Hematopoietic multipotent progenitor cell treated with erythropoietin and hydrocortisone succinate and interleukin-3 and kit ligand, for 6 days (in vitro differentiated cells): ENCODE measurements around the gene LRP5.

ENCODE experiments used
- DNase-seq: peaks from one replicate; pipeline ENCODE4 v3.0.0-alpha.2; 2015

The LRP5 gene

DNA sequence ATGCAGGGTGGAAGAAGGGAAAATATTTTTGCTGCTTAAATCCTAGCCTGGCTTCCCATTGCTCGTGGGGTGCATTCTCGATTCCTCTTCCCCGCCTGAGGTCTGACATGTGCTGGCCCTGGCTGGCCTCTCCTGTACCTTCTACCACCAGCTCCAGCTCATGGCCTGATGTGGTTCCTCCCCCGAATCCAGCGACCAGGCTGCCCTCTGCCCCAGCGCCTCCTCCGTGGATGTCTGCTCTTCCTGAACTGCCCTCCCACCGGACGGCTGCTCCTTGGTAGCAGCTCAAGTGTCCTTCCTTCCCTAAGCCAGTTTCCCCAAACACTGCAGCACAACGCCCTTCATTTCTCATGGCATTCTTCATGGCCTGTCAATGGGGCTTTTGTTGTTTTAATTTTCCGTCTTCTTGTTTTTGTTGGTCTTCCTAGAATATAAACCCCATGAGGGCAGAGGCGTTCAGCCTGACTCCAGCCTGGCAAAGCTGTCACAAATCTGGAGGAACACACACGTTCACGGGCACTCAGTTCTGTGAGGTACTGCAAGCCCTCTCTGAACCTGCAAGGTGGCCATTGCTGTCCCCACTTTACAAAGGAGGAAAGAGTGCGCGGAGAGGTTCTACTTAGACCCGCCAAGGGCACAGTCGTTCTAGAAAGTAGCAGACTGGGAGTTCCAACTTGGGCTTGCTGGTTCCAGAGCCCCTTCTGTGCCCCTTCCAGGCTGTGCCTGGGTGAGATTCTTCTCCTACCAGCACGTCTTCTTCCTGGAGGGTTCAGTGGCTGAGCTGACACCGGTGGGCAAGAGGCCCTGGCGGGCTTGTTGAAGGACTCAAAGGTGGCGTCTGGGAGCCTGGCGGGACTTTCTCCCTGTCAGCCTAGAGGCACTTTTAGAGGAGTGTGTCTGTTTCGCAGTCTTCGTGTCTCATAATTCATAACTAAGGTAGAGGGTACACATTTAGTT is 953 bp upstream of the LRP5 start:
- no peak for DNase-seq

DNA sequence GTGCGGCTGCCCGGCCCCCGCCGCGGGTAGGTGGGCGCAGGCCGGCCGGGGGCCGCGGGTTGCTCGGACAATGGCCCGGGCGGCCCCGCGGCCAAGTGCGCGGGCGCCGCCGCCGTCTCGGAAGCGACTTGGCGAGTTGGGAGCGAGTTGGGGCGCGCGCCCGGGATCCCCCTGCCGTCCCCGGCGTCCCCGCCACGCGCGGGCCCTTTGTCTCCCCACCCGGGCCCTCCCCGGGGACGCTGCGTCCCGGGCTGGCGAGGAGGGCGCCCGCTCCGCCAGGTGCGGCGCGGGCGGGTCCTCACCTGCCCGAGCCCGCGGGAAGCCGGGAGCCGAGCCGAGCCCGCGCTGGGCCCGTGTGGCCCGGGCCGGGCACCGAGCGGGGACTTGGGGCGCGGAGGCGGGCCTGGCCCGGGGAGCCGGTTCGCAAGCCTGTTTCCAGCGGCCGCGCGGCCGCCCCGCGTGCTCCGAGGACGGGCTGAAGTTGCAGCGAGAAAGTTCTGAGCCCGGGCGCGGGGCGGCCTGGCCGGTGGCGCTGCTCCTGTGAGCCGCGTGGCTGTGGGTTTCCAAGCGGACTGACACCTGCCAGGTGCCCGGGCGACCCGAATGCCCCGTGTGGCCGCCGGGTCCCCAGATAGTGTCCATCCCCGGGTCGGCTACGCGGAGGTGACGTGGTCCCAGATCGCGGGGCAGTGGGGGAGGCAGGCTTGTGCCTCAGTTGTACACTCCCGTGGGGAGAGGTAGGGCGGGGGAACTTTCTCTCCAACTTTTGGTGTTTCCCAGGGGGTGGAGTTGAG is 586 bp downstream of the LRP5 start:
- peak; percentile 40 for DNase-seq

DNA sequence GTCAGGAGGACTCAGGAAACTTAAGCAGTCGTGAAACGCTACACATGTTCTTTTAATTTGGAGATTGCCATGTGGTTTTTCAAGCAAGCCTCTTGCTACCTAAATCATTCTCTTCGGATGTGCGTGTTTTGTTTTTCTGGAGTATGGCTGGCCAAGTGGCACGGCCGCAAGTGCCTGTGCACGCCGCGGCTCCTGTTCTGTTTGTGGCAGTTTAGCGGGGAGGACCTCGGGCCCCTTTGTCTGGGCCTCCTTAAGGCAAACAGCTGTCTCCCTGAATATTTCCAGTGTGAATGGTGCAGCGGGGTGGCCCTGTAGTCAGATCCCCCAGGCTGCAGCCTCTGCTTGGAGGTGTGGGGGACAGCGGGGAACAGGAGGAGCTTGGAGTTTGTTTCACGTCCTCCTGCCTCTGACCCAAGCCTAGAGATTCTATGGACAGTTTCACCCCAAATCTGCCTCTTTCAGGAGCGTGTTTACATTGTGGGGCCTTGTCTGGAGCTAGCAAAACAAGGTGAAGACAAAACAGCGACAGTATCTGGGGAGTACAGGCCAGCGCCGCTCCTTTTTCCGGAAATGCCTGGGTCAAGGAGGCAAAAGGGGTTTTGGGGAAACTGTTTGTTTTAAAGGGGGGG is 1.3 kb downstream of the LRP5 start:
- DNase-seq = peak; percentile 54

DNA sequence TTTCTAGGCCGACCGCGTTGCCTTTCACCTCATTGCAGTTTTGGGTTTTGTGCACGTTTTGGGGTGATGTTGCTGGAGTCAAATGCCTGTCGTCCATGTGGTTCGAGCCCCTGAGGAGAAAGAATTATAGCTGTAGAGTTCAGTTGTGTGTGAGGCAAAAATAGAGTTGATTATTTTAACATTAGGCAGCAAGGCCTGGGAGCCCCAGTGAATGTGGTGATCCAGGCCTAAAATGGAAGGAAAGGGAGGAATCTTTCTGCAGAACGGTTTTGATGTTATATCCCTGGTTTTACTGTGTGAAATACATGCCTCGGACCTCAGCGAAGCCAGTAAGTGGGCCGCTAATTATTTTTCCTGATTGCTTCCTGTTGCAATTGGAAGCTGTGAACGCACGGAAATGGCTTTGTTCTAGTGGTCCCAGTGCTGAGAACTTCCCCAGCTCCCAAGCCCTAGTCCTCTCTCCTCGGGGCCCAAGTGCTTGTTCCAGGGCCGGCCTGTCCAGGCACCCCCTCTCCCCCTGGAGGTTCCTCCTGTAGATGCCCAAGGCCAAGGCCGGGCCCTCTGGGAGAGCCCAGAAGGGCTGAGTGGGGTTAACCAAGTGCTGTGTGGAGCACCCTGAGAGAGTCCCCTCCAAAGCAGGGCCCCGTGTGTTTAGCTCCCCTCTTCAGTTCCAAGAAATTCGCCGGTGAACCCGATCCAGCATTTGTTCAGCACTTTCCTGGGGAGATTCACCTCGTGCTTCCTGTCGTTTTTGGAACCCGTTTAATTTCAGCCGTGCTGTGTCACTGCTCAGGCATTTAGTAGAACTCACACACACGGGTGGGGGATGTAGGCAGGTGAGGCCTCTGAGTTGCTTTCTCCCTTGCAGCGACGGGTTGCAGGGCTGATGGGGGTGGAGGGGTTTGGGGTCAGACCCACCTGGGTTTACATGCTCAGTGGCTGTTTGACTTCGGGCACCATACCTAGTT is 2.1 kb downstream of the LRP5 start:
- peak; percentile 52 for DNase-seq

DNA sequence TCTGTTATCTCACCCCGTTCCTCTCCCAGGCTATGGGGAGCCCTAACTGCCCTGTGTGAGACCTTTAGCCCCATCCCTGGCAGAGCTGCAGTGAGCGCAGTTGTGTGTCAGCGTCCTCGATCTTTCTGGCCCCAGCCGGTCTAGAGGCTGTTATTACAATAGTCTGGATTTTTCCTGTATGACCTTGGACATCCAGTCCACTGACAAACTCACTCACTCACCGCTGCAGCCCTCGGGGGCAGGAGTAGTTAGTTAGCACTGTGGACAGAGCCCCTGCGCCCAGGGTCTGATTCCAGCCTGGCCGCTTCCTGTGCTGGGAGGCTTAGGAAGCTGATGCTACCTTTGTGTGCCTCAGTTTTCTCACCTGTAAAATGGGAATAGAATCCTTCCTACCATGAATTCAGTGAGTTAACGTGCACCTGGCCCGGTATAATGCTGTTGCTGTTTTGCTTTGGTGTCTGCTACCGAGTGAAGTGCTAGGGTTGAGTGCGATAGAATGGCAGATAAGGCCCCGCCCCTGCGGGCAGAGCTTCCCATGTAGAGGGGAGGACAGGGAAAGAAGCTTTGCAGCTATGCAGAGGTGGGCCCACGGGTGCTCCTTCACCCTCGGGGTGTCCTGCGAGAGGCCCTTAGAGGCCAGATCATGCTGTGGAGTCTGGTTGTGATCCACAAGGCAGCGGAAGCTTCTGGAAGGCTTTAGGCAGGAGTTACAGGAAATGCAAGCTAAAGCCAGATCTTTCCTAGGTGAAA is 3.0 kb downstream of the LRP5 start:
- DNase-seq = peak; percentile 61

DNA sequence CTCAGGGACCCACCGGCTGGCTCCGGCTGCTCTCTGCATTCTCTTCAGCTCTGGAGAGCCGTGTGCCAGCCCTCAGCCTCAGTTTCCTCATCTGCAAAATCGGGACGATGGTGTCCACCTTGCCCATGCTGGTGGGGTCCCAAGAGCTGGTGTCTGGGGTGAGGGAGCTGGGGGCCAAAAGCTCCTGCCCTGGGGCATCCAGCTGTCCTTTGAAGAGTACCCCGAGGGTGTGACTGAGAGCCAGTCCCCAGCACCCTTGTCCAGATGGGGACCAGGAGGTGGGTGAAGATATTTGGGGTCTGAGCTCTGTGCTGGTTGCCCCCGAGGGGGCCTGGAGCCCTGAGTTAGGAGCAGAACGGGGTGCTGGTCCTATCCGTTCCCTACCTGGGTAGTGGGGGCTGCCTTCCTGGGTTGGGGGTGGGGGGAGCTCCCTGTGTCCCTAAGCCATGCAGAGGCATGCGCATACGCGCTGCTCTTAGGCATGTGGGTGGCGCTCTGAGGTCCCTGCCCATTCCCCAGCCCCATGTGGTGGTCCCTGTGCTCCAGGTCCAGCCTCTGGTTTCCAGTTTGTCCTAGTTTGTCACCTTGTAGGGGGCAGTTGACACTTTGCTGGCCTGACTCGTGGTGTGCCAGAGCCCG is 4.9 kb downstream of the LRP5 start:
- no peak for DNase-seq

DNA sequence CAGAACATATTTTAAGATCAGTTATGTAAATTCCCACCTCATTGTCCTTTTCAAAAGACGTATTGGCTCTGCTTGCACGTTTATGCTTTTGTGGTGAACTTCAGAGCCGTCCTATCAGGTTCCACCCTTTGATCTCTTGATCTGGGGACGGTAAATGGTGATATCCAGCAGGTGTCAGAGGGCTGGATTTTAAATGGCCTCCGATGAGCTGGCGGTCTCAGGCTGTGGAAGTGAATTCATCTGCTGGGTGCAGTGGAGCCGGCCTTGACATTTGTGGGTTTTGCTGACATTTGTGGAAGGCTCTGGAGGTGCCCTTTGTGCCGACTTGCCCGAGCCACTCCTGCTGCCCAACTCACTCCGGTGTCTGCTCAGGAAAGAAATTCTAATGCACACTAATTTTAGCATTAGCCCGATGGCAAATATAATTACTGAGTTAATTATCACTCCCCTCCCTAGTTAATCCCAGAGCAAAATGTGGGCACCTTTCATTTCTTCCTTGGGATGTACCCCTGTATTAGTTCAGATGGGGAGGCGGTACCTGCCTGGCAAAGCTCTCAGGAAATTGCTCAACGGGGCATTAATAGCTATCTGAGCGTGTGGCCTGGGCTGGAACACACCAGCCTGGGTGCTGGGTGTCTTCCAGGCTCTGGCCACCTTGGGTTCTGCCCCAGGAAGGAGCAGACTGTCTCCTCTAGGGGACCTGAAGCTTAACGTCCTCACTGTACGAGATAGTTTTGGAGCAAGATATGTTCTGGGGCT is 9.1 kb downstream of the LRP5 start:
- no peak for DNase-seq

DNA sequence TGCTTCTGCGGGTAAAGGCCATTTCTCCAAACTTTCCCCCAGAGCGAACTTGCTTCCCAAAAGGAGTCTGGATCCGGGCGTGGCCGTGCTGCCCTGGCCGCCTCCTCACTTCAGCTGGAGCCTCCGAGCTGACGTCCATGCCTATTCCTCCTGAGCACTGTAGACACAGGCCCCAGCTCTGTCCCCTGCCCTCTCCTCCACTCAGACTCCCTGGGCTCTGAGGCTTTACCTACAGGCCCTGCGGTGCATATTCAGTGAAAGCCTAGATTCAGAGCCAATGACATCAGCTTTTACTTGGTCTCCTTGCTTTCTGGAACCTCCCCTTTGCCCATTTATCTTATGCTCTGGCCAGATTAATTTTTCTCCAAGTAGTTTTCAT is 9.7 kb downstream of the LRP5 start:
- no peak for DNase-seq

DNA sequence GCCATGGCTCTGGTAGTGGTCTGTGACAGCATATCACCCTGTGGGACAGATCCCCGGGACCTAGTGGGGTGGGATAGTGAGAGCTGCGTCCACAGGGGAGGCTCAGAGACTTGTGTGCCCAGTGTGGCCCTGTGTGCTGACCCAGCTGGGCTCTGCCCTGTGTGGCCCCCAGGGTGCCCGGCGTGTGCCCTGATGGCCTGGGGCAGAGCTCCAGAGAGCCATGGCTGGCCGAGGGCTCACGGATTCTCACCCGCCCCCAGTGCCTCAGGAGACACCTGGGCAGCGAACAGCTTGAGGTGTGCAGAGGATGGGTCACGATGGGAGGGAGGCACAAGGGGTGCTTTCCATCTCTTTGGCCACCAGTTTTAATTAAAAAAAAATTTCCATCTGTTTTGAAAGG is 11.8 kb downstream of the LRP5 start:
- no peak for DNase-seq

DNA sequence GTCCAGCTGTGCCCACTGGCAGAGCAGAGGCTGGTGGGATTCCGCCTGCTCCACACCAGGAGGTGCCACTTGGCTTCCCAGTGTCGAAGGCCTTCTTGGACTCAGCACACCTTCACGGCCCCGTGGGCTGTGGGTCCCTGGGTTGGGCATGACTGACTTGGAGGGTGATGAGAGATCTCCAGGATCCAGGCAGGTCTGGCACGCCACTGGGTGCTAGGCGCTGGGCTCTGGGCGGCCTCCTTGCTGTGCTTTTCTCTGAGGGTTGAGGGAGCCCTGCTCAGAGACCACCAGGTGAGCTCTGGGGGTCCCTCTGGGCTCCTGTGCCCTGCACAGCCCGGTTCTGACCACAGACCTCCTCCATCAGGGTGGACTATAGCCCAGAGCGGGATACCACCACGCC is 12.3 kb downstream of the LRP5 start:
- no peak for DNase-seq

DNA sequence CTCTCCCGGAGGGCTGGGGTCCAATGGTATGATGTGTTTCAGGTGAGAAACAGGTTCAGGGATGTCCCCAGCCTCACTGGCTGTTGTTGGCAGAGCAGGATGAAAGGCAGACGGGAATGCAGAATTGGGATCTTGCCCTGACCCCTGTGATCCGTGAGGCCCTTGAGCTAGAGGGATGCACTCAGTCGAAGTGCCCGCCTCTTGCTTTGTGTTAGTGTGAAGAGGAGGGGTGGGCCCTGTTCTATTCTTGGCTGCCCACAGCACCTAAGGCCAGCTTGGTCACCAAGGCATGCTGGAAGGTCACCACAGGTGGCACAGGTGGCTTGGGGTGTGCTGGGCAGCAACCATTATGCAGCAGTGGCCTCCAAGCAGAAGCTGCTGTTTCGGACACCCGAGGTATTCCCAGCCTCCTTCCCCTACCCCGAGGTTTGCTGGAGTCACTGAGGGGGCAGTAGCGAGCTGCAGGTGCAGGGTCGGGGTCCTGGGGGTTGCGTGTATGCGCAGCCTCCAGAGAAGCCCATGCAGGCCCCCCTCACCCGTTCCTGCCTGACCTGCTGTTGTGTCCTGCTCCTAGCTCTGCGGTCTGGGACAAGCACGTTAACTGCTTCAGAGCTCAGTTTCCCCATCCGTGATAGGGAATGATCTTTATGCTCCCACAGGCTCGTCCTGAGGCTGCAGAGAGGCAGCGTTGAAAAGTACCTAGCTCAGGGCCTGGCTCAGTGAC is 13.0 kb downstream of the LRP5 start:
- DNase-seq = no peak

DNA sequence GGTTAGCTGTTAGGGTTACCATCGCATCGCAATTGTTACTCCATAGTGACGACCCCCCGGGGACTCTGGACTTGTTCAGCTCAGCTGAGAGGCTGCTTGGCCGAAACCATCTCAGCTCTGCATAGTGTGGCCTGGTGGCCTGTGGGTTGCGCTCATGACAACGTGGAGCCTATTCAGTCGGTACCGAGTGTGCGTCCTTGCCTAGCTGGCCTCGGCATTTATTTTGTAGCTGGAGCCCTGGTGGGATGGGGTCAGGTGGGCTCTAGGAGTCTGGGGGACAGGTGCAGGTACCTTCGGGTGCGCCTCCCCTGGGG is 13.5 kb downstream of the LRP5 start:
- no peak for DNase-seq

DNA sequence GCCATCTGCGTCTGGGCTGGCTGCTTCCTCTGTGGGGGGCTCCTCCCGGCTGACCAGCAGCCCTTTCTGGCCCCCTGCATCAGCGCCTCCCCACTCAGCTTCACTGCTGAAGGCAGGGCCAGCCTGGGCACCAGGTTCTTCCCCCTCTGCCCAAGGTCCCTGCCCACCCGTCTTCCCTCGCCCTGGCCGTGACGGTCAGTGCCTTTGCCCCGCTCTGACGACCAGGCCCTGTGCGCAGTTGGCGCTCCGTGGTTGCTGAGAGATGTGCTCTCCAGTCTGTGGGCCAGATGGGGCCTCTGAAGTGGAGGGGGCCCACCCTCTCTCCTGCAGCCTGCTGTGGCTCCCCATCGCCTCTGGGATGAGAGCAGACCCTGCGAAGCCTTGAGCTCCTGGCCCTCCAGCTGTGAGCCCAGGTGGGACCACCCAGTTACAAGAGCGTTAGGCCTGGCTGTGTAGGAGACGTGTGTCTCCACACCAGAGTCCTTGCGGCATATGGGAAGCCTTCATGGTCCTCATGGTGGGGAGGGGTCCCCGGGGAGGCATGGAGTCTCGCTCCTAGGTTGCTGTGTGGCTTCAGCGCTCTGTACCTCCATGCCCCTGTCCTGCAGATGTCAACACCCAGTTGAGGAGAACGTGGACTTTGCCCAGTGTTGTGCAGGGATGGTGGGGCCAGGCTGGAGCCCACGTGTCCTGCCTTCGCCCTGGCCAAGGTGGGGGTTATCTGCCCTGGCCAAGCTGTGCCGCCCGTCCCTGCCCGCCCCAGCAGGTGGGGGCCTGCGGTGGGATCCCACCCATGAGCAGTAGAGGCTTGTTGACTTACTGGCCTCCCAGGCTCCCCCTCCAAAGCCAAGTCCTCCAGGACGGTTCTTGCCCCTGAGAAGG is 14.2 kb downstream of the LRP5 start:
- DNase-seq = no peak

DNA sequence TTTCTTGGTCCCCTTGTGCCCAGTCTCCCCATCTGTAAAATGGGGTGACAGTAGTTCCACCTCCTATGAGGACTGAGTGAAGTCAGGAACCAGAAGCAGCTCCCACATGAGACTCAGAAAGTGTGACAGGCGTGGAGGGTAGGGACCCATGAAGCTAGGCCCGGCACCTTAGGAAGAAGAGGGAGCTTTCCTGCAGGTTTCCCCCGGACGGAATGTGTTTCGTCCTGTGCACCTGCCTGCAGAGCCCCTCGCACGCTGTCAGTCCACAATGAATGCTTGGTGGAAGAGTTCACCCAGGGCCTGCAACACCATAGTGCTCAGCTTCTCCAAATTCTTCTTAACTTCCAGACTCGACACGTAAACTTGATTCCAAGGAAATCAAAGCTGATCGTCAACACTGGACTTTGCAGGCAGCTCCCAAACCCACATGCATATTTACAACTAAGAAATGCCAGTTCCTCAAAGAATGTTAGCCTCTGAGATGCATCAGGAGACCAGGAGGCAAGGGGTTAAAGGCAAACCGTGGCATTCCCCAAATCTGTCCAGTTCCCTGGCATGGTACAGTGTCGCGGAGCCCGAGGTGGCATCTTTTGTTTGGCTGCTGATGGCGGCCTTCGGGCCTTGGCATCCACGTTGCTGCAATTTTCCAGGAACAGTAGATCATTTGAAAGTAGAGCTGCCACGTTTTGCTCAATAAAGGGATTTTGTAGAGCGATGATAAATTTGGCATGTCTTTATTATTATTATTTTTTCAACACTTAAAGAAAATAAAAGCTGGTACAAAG is 15.4 kb downstream of the LRP5 start:
- DNase-seq = no peak

DNA sequence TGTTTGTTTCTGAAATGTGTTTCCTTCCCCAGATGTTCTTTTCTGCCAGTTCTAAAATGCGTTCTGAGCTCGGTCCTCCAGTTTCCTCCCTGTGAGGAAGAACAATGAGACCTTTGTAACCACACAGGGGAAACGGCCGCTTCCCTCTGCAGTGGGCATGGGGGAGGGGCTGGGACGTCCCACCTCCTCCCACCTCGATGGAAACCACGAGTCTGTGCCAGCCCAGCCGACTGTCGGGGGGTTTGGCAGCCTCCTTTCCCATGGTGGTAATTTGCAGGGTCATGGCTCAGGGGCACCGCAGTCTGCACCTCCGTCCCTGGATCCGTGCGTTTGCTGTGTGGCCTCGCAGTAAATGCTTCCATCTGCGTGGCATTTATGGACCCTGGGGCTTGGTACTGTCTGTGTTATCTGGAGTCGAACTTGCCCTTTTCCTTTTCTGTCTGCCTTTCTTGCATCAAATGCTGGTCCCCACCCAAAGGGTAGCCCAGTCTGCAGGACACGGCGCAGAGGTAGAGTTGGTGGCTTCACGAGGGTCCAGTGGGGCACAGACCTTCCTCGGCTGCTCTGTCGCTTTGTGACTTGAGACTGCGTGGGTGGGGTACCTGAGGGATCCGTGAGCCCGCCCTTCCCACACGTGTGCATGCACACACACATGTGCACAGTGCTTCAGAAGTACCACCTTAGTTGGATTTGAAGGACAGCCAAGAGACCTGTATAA is 16.1 kb downstream of the LRP5 start:
- peak; percentile 68 for DNase-seq

DNA sequence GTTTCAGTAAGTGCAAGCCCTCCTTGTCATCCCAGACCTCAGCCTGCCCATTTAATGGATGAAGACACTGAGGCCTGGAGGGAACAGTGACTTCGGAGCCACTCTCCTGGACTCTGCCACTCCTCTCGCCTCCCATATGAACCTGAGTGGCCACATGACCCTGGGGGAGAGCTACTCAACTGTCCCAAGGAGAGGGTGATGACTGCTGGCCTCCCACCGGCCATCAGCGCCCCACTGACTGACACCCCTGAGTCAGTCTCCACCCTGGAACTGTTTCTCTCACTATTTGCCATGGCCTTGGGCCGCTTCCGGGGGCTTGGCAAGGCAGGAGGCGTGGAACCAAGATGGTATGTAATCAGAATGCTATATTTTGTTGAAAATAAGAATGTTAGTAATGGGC is 17.1 kb downstream of the LRP5 start:
- no peak for DNase-seq
